Measurements from ENCODE around the gene CACTIN. TPM values are rescaled to one million over a fixed set of nuclear protein-coding genes. Genes with fewer than 3 reads are reported as not detected.
A peak's percentile ranks its signal among the peaks of the same experiment; 100 is the strongest.

CACTIN gene
- total RNA-seq, 3 donors from 2014 or later (not counting 1 experiment from before 2014, with no cell fraction given), result 33.6 to 42.2 (median 40.8) TPM

DNA sequence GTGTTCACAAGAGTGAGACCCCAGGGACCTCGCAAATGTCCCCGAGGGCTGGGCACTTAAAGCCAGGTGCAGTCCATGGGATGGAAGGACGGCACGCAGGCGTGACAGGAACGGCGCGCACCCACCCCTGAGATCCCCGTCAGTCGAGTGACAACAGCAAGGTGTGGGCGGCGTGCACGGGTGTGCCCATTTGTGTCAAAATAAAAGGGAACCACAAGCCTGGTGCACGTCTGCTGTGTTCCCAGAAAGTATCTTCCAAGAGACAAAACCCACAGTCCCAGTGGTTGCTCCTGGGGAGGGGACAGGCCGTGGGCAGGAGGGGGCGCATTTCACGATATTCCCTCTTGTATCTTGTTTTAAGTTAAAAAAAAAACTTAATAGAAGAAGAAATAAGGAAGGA lies 15.7 kb upstream of the CACTIN start:
- no peaks in the 10 kb centered on the region for H3K4me1 Mint-ChIP-seq
- TF ChIP-seq, protein P1, sequence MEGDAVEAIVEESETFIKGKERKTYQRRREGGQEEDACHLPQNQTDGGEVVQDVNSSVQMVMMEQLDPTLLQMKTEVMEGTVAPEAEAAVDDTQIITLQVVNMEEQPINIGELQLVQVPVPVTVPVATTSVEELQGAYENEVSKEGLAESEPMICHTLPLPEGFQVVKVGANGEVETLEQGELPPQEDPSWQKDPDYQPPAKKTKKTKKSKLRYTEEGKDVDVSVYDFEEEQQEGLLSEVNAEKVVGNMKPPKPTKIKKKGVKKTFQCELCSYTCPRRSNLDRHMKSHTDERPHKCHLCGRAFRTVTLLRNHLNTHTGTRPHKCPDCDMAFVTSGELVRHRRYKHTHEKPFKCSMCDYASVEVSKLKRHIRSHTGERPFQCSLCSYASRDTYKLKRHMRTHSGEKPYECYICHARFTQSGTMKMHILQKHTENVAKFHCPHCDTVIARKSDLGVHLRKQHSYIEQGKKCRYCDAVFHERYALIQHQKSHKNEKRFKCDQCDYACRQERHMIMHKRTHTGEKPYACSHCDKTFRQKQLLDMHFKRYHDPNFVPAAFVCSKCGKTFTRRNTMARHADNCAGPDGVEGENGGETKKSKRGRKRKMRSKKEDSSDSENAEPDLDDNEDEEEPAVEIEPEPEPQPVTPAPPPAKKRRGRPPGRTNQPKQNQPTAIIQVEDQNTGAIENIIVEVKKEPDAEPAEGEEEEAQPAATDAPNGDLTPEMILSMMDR (IDR thresholded peaks at IDR 0.05), result no peak
- H3K36me3 Mint-ChIP-seq, result no peaks in the 10 kb centered on the region
- no peaks in the 10 kb centered on the region for H3K27me3 ChIP-seq (ENCODE audit: control insufficient read depth, insufficient read depth, low read length)
- intact Hi-C loops (cut with micrococcal nuclease), result no loop called here
- ATAC-seq, result no peak
- no peaks in the 10 kb centered on the region for H3K9me3 ChIP-seq (ENCODE audit: control insufficient read depth, insufficient read depth, low read length)
- H3K27ac Mint-ChIP-seq, result no peak overlapping the region
- no peak overlapping the region for H3K4me3 ChIP-seq (ENCODE audit: low read length)
- WGBS (ENCODE audit: insufficient coverage), result 94% methylated on average over 15 of the region's 17 CpGs
- H3K4me1 ChIP-seq (ENCODE audit: control insufficient read depth, insufficient read depth, low read length), result no peaks in the 10 kb centered on the region
- peaks cover 26% of the 10 kb centered on the region for H3K36me3 ChIP-seq (ENCODE audit: control insufficient read depth, insufficient read depth, low read length)
- no peak overlapping the region for H3K4me3 Mint-ChIP-seq
- no peaks in the 10 kb centered on the region for H3K27me3 Mint-ChIP-seq (ENCODE audit: low read depth in 2 of 2)
- no peaks in the 10 kb centered on the region for H3K9me3 Mint-ChIP-seq
- no peak overlapping the region for H3K27ac ChIP-seq (ENCODE audit: low read length)
- no peak for DNase-seq

DNA sequence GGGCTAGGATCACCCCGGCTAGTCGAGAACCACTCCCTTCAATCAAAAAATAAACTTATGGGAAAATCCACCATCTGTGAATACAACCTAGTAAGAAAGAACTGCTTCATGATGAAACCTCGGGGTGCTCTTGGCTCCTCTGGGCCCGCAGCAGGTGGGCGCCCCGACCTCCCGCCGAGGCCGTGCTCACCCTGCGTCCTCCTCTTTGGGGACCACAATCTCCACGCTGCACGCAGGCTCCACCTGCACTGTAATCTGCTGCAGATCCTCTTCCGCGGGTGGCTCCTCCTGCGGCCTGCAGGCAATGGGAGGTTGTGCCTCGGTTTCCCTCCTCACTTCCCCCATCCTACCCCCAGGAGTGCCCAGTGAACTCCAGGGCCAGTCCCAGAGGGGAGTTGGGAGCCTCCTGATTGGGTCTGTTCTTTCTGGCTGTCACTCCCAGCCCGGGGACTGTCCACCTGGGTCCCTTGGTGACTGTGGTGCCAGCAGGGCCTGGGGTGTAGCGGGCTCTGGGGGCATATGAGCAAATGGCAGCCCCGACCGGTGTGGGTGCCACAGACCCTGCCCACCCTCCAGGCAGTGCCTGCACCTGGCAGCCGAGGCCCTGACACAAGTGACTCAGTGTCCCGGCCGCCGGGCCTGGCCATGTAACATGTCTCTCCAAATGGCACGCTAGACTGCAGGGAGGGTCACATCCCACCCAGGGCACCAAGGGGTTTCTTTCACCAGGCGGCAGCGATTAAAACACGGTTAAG lies 15.1 kb upstream of the CACTIN start:
- no peaks in the 10 kb centered on the region for H3K9me3 ChIP-seq (ENCODE audit: control insufficient read depth, insufficient read depth, low read length)
- no peak for ATAC-seq
- Mint-ChIP-seq H3K27me3 (ENCODE audit: low read depth in 2 of 2) (no peaks in the 10 kb centered on the region), H3K4me1 (no peaks in the 10 kb centered on the region), H3K36me3 (no peaks in the 10 kb centered on the region), H3K4me3 (no peak overlapping the region), H3K27ac (no peak overlapping the region), H3K9me3 (no peaks in the 10 kb centered on the region)
- no peak for DNase-seq
- H3K27me3 ChIP-seq (ENCODE audit: control insufficient read depth, insufficient read depth, low read length), result no peaks in the 10 kb centered on the region
- 95% methylated on average over 28 of the region's 28 CpGs for WGBS (ENCODE audit: insufficient coverage)
- no peak overlapping the region for H3K4me3 ChIP-seq (ENCODE audit: low read length)
- peaks cover 26% of the 10 kb centered on the region for H3K36me3 ChIP-seq (ENCODE audit: control insufficient read depth, insufficient read depth, low read length)
- H3K27ac ChIP-seq (ENCODE audit: low read length), result no peak overlapping the region
- TF ChIP-seq, protein P1 (IDR thresholded peaks at IDR 0.05), result no peak
- intact Hi-C loops (cut with micrococcal nuclease), result no loop called here
- H3K4me1 ChIP-seq (ENCODE audit: control insufficient read depth, insufficient read depth, low read length), result no peaks in the 10 kb centered on the region

DNA sequence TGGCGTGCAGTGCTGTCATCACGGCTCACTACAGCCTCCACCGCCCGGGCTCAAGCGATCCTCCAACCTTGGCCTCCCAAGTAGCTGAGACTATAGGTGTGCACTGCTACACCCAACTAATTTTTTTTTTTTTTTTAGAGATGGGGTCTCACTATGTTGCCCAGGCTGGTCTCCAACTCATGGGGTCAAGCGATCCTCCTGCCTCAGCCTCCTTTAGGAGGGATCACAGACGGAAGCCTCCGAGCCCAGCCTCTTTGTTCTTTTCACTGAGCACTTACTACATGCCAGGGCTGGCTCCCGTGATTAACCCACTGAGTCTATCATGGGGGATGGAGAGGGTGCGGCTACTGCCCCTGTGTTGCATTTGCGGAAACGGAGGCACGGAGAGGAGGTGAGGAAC lies 12.9 kb upstream of the CACTIN start:
- Mint-ChIP-seq H3K9me3 (no peaks in the 10 kb centered on the region), H3K4me1 (peaks cover 0 to 3% of the 10 kb centered on the region in 2 donors), H3K4me3 (no peak overlapping the region), H3K36me3 (no peaks in the 10 kb centered on the region), H3K27ac (peak overlapping the region in 1 of 2 donors; percentile 64), H3K27me3 (ENCODE audit: low read depth in 2 of 2) (no peaks in the 10 kb centered on the region)
- intact Hi-C loops (cut with micrococcal nuclease), result no loop called here
- DNase-seq, result no peak
- no peaks in the 10 kb centered on the region for H3K27me3 ChIP-seq (ENCODE audit: control insufficient read depth, insufficient read depth, low read length)
- WGBS (ENCODE audit: insufficient coverage), result 99% methylated on average over 13 of the region's 13 CpGs
- H3K9me3 ChIP-seq (ENCODE audit: control insufficient read depth, insufficient read depth, low read length), result no peaks in the 10 kb centered on the region
- no peak overlapping the region for H3K27ac ChIP-seq (ENCODE audit: low read length)
- H3K36me3 ChIP-seq (ENCODE audit: control insufficient read depth, insufficient read depth, low read length), result peaks cover 16% of the 10 kb centered on the region
- TF ChIP-seq, protein P1 (IDR thresholded peaks at IDR 0.05), result no peak
- no peak for ATAC-seq
- no peak overlapping the region for H3K4me3 ChIP-seq (ENCODE audit: low read length)
- H3K4me1 ChIP-seq (ENCODE audit: control insufficient read depth, insufficient read depth, low read length), result no peaks in the 10 kb centered on the region

Data from natural killer cell (primary cell).